H1 (cell line): ENCODE data around the gene ASIC1. TPM values are rescaled to one million over a fixed set of nuclear protein-coding genes. Genes with fewer than 3 reads are reported as not detected.

ENCODE experiments used
- BCL11A ChIP-seq, 2 experiments: IDR thresholded peaks; one replicate each; pipeline ENCODE4 v1.6.1; 2011; ENCODE audit warnings: low read depth in 2 of 2, low read length in 2 of 2, mild to moderate bottlenecking in 2 of 2
- CHD7 ChIP-seq: fragments of 300-600 bp; sonication (generic); IDR thresholded peaks from 2 replicates; pipeline ENCODE4 v1.7.1; 2012; ENCODE audit warnings: low read length, moderate library complexity, mild to moderate bottlenecking, inconsistent platforms; ENCODE audit not compliant: insufficient replicate concordance
- EZH2 ChIP-seq: fragments of 200-600 bp; sonication (generic); IDR thresholded peaks from 2 replicates; pipeline ENCODE4 v1.7.1; 2012; ENCODE audit warnings: low read depth, mild to moderate bottlenecking, moderate library complexity, low read length, inconsistent platforms; ENCODE audit not compliant: severe bottlenecking
- NANOG ChIP-seq: IDR thresholded peaks from 2 replicates; pipeline ENCODE4 v1.6.1; 2011; ENCODE audit warnings: low read length, low read depth, mild to moderate bottlenecking, inconsistent platforms; ENCODE audit not compliant: insufficient read depth, poor library complexity, severe bottlenecking
- SAP30 ChIP-seq: fragments of 300-600 bp; sonication (generic); IDR thresholded peaks from 2 replicates; pipeline ENCODE4 v1.7.1; 2012; ENCODE audit warnings: low read length, moderate library complexity, mild to moderate bottlenecking, inconsistent platforms; ENCODE audit not compliant: insufficient read depth, insufficient replicate concordance
- SP1 ChIP-seq: IDR thresholded peaks from 2 replicates; pipeline ENCODE4 v1.6.1; 2011; ENCODE audit warnings: low read depth, low read length
- polyA plus RNA-seq, 7 experiments: library from polyadenylated mRNA; depleted of rRNA in 3 of 7; stranded (reverse) in 5 of 7; unstranded in 2 of 7; fragments of >200 nt in 5 of 7; fragments of 200-250 nt in 2 of 7; gene quantifications; 1 replicate in 5 of 7; 2 replicates in 1 of 7; 4 replicates in 1 of 7; pipeline versions ENCODE4 v1.2.1 to v1.2.3, GENCODE V29; 2011 to 2013; ENCODE audit warnings: missing spikeins in 2 of 7, mixed read lengths in 2 of 7
- total RNA-seq: library from RNA; stranded (reverse); fragmentation: NEBNext Ultra II Directional; extraction: Animal tissue kit (Norgen Biotek cat#: 25700); gene quantifications from 2 replicates; pipeline ENCODE4 v1.2.1, GENCODE V29; 2021
- TF ChIP-seq, protein P1 (sequence below): IDR thresholded peaks from 2 replicates; pipeline ENCODE4 v1.6.1; 2011; ENCODE audit warnings: low read length, improper control_type of control experiment
- TF ChIP-seq, protein P2 (sequence below): IDR thresholded peaks from 2 replicates; pipeline ENCODE4 v1.6.1; 2012; ENCODE audit warnings: inconsistent platforms

Gene ASIC1
- total and polyA plus RNA-seq, 2 of the 8 experiments (the other 6 are each of a cell fraction or from before 2014, with no cell fraction given) = 2.4 to 4.4 TPM

DNA sequence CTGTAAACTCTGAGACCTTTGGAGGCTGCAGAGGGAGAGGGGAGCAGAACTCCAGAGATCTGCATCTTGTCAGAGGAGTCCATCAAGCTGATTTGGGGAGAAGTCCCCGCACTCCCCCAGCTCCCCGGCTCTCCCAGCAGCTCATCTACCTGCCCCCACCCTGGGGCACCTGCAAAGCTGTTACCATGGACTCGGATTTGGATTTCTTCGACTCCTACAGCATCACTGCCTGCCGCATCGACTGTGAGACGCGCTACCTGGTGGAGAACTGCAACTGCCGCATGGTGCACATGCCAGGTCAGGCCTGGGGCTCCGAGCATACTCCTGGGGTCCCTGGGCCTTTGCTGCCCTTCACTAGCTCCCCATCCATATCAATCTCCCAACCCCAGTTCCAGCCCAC lies 20.9 kb downstream of the ASIC1 start (continued):
- TF ChIP-seq CHD7 (no peak), NANOG (no peak), EZH2 (no peak), SAP30 (no peak), SP1 (no peak), BCL11A (IDR thresholded peaks at IDR 0.05; ENCODE audit: low read depth in 2 of 2, low read length in 2 of 2) (no peak)
- TF ChIP-seq, protein P1, sequence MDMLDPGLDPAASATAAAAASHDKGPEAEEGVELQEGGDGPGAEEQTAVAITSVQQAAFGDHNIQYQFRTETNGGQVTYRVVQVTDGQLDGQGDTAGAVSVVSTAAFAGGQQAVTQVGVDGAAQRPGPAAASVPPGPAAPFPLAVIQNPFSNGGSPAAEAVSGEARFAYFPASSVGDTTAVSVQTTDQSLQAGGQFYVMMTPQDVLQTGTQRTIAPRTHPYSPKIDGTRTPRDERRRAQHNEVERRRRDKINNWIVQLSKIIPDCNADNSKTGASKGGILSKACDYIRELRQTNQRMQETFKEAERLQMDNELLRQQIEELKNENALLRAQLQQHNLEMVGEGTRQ = no peak
- TF ChIP-seq, protein P2, sequence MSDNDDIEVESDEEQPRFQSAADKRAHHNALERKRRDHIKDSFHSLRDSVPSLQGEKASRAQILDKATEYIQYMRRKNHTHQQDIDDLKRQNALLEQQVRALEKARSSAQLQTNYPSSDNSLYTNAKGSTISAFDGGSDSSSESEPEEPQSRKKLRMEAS = no peak
